Measurements from ENCODE around the gene MDGA2. TPM values are rescaled to one million over a fixed set of nuclear protein-coding genes. Genes with fewer than 3 reads are reported as not detected.
"Not testable (repeated sequence)": the region's sequence is repeated elsewhere in the genome, so short reads cannot be mapped to it uniquely, and the experiment has no call there.

MDGA2 gene
- total RNA-seq, 1 donor from 2014 or later, result 0.75 TPM

GRCh38 chr14:47327336-47327735 lies 348.1 kb downstream of the MDGA2 start:
- Histone ChIP-seq H3K27me3 (ENCODE audit: control insufficient read depth, insufficient read depth, low read length) (no peaks in the 10 kb centered on the region), H3K36me3 (ENCODE audit: control insufficient read depth, insufficient read depth, low read length) (no peaks in the 10 kb centered on the region), H3K4me3 (ENCODE audit: low read depth, low read length) (no peak overlapping the region)
- no peak for DNase-seq (ENCODE audit: low read depth)
- TF ChIP-seq, protein P1, sequence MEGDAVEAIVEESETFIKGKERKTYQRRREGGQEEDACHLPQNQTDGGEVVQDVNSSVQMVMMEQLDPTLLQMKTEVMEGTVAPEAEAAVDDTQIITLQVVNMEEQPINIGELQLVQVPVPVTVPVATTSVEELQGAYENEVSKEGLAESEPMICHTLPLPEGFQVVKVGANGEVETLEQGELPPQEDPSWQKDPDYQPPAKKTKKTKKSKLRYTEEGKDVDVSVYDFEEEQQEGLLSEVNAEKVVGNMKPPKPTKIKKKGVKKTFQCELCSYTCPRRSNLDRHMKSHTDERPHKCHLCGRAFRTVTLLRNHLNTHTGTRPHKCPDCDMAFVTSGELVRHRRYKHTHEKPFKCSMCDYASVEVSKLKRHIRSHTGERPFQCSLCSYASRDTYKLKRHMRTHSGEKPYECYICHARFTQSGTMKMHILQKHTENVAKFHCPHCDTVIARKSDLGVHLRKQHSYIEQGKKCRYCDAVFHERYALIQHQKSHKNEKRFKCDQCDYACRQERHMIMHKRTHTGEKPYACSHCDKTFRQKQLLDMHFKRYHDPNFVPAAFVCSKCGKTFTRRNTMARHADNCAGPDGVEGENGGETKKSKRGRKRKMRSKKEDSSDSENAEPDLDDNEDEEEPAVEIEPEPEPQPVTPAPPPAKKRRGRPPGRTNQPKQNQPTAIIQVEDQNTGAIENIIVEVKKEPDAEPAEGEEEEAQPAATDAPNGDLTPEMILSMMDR (IDR thresholded peaks at IDR 0.05; ENCODE audit: insufficient read depth, low read length, poor library complexity, severe bottlenecking), result no peak

DNA sequence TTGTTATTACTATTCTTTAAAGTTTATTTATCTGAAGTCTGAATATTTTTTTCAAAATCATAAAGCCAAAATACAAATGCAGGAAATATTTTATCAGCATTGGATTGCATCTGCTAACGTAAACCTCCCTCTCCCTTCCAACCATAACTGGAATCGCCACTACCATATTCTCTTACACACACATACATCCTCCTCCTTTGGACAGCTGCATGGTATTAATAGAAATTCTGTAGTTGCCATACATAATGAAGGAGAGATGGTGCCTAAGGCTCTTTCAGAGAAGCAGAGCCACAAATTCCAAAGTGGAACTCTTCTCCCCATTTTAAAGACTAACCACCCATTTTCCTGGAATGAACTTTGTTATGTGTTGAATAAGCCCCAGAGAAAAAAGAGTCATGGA lies 352.7 kb downstream of the MDGA2 start:
- no peak for DNase-seq (ENCODE audit: low read depth)
- TF ChIP-seq, protein P1 (IDR thresholded peaks at IDR 0.05; ENCODE audit: insufficient read depth, low read length, poor library complexity, severe bottlenecking), result no peak
- H3K36me3 ChIP-seq (ENCODE audit: control insufficient read depth, insufficient read depth, low read length), result no peaks in the 10 kb centered on the region
- H3K27me3 ChIP-seq (ENCODE audit: control insufficient read depth, insufficient read depth, low read length), result no peaks in the 10 kb centered on the region
- no peak overlapping the region for H3K4me3 ChIP-seq (ENCODE audit: low read depth, low read length)

- no peaks in the 10 kb centered on the region for H3K27me3 ChIP-seq (ENCODE audit: control insufficient read depth, insufficient read depth, low read length)
- DNase-seq (ENCODE audit: low read depth), result peak; percentile 28
- TF ChIP-seq, protein P1 (IDR thresholded peaks at IDR 0.05; ENCODE audit: insufficient read depth, low read length, poor library complexity, severe bottlenecking), result no peak
These were observed 373.3 kb downstream of the MDGA2 start for GRCh38 chr14:47302121-47302520.

DNA sequence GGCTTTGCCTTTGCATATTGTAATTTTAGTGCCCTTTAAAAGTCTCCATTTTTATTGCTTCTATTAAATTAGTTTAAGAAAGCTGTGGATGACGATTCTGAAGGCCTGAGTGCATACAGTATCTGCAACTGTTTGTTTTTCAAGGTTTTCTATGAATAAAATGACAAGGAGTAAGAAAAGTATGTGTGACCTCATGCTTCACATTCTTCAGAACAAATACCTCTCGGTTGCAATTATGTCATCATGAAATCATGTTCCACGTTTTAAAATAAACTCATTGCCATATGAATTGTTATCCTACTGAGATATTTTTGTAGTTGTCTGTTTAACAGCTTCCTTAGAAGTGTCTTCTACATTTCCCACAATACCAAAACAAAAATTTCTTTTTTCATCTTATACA lies 374.6 kb downstream of the MDGA2 start:
- DNase-seq (ENCODE audit: low read depth), result peak; percentile 19
- TF ChIP-seq, protein P1 (IDR thresholded peaks at IDR 0.05; ENCODE audit: insufficient read depth, low read length, poor library complexity, severe bottlenecking), result no peak
- Histone ChIP-seq H3K4me3 (ENCODE audit: low read depth, low read length) (no peak overlapping the region), H3K36me3 (ENCODE audit: control insufficient read depth, insufficient read depth, low read length) (no peaks in the 10 kb centered on the region), H3K27me3 (ENCODE audit: control insufficient read depth, insufficient read depth, low read length) (no peaks in the 10 kb centered on the region)

More at GRCh38 chr14:47302121-47302520, 373.3 kb downstream of the MDGA2 start:
- Histone ChIP-seq H3K36me3 (ENCODE audit: control insufficient read depth, insufficient read depth, low read length) (no peaks in the 10 kb centered on the region), H3K4me3 (ENCODE audit: low read depth, low read length) (no peak overlapping the region)

DNA sequence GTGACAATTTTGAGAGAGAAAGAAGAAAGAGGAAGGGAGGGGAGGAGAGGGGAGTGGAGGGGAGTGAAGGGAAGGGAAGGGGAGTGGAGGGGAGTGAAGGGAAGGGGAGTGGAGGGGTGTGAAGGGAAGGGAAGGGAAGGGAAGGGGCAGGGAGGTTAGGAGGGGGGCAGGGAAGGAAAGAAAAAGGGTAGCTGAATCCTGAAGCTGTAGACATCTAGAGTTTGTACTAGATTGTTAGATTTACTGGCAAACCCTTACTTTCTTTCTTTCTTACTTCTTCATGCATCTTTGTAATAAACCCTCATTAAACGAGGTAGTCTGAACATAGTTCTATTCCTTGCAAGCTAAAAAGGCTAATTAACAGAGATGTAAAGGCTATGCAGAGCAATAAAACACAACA lies 378.0 kb downstream of the MDGA2 start:
- Histone ChIP-seq H3K27me3 (ENCODE audit: control insufficient read depth, insufficient read depth, low read length) (no peaks in the 10 kb centered on the region), H3K4me3 (ENCODE audit: low read depth, low read length) (no peak overlapping the region), H3K36me3 (ENCODE audit: control insufficient read depth, insufficient read depth, low read length) (no peaks in the 10 kb centered on the region)
- TF ChIP-seq, protein P1 (IDR thresholded peaks at IDR 0.05; ENCODE audit: insufficient read depth, low read length, poor library complexity, severe bottlenecking), result no peak
- DNase-seq (ENCODE audit: low read depth), result no peak

DNA sequence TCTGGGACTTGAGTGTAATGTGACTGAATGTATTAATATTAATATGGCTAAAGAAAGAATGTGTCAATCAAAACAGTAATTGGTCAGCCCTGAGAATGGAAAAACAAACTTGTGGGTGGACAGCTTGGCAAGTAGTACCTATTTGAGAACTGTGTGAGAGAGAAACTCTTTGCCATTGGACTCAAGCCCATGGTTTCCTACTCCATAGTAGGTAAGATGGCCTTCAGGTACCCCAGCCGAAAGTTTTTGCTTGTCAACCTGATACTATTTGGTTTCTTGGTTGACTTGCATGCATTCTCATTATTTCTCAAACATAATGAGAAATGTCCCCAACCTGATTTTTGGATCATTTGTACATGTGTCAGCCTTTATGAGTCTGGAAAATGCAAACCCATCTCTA lies 391.1 kb downstream of the MDGA2 start:
- Histone ChIP-seq H3K27me3 (ENCODE audit: control insufficient read depth, insufficient read depth, low read length) (no peaks in the 10 kb centered on the region), H3K4me3 (ENCODE audit: low read depth, low read length) (no peak overlapping the region), H3K36me3 (ENCODE audit: control insufficient read depth, insufficient read depth, low read length) (no peaks in the 10 kb centered on the region)
- TF ChIP-seq, protein P1 (IDR thresholded peaks at IDR 0.05; ENCODE audit: insufficient read depth, low read length, poor library complexity, severe bottlenecking), result no peak
- DNase-seq (ENCODE audit: low read depth), result no peak

DNA sequence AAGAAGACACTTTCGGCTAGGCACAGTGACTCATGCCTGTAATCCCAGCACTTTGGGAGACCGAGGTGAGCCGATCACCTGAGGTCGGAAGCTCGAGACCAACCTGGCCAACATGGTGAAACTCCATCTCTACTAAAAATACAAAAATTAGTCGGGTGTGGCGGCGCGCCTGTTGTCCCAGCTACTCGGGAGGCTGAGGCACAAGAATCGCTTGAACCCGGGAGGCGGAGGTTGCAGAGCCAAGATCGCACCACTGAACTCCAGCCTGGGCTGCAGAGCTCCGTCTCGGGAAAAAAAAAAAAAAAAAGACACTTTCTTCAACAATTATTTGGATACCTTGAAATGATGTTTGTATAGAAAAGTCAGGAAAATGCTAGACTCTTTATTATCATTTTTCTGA lies 393.6 kb downstream of the MDGA2 start:
- H3K4me3 ChIP-seq (ENCODE audit: low read depth, low read length); H3K36me3 ChIP-seq (ENCODE audit: control insufficient read depth, insufficient read depth, low read length); H3K27me3 ChIP-seq (ENCODE audit: control insufficient read depth, insufficient read depth, low read length); DNase-seq (ENCODE audit: low read depth): not testable (repeated sequence)

Data from kidney epithelial cell (primary cell).